Measurements from ENCODE around the gene CDK11A.
"Not testable (repeated sequence)": the region's sequence is repeated elsewhere in the genome, so short reads cannot be mapped to it uniquely, and the experiment has no call there.

Gene CDK11A

DNA sequence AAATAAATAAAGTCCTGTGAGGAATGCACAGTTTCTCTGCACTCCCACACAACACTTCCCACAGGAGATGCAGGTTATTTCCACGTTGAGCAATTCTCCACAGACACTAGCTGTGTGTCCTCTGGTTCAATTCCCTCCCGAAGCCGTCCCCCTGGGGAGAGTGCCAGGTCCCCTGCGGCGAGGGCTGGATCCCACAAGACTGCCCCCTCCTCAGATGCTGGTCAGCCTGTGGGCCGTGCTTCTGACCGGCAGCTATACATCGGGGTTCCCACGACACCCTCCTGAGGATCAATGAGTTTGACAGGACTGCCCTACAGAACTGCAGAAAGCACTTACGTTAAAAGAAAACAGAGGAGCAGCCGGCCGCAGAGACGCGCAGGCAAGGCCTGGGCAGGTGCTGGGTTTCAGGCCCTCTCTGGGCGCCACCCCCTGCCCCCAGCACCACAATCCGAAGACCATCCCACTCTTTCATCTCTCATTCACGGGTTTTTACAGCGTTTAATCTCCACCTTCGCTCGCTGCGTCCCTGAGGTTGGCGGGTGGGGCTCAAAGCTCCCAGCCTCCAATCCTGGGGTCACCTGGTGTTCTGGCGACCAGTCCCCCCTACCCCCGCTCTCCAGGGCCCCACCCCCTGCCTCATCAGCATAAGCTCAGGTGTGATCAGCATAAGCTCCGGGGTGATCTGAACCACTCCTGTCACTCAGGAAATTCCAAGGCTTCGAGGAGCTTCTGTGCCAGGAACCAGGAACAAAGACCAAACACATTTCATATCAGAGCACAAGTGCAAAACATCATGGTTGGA is 40.9 kb downstream of the CDK11A start:
- no peak for DNase-seq (ENCODE audit: low read depth)

DNA sequence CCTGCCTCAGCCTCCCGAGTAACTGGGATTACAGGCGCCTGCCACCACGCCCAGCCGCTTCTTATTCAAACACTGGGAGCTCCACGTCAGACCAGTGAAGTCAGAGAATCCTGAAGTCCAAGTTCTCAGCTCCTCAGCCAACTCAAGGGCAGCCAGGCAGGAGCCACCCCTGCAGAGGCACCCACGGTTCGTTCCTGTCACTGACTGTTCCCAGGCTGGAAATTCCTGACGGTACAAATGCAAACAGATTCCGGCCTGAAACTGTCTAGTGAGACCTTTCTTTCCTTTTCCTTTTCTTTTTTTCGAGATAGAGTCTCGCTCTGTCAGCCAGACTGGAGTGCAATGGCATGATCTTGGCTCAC is 43.3 kb downstream of the CDK11A start:
- no peak for DNase-seq (ENCODE audit: low read depth)

DNA sequence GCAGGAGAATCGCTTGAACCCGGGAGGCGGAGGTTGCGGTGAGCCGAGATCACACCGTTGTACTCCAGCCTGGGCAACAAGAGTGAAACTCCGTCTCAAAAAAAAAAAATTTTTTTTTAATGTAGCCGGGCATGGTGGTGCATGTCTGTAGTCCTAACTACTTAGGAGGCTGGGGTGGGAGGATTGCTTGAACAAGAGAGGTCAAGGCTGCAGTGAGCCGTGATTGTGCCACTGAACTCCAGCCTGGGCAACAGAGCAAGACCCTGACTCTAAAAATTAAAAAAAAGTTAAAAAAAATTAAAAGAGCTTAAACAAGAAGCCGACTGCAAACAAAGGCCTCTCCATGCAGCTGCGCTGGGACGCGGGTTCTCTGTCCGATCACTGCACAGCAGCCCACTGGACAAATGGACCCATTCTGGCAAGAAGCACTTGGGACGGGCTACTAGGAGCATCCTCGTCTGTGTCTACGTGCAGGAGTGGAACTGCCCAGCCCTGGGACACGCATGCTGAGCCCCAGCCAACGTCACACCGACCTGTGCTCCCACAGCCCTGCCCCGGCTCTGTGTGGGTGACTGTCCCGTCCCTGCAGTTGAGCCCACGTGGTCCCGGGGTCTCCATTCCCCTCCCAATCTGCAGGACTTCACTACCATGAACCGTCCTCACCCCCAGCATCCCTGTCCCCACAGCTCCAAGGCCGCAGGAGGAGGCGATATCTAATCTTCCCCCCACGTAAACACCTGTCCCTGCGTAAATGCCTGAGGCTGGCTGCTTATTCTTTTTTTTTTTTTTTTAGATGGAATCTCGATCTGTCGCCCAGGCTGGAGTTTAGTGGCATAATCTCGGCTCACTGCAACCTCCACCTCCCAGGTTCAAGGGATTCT is 43.9 kb downstream of the CDK11A start:
- no peak for DNase-seq (ENCODE audit: low read depth)

DNA sequence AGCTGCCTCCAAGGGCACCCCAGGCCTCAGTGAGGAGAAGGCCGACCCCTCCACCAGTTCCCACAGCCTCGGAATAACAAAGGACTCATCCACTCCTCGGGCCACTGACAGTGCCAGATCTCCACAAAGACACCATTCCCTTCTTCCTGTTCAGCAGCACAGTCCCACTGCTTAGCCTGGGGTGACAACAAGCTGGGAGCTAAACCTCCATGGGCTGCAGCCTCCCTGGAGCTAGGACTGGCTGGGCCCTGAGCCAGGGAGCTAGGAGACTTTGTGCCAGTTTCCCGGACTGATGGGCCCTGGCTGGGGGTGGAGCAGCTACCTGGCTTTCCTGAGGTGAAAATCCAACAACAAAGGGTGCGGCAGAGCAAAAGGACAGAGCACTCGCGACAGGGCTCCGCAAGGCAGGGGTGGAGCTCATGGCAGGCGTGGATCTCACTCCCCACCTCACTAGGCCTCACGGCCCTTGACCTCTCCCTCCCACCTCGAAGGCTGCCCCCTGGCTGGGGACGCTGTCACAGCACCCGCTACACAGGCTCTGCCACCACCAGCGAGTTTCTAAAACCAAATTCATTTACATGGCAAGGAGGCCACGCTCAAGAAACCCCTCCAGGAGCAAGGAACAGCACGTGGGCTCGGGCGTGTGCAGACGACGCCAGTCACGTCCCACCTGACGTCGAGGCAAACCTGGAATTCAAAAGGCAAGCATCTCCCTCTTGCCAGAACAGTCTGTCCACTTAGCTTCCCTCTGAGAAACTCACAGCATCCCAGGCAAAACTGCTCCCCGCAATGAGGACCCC is 45.4 kb downstream of the CDK11A start:
- no peak for DNase-seq (ENCODE audit: low read depth)

DNA sequence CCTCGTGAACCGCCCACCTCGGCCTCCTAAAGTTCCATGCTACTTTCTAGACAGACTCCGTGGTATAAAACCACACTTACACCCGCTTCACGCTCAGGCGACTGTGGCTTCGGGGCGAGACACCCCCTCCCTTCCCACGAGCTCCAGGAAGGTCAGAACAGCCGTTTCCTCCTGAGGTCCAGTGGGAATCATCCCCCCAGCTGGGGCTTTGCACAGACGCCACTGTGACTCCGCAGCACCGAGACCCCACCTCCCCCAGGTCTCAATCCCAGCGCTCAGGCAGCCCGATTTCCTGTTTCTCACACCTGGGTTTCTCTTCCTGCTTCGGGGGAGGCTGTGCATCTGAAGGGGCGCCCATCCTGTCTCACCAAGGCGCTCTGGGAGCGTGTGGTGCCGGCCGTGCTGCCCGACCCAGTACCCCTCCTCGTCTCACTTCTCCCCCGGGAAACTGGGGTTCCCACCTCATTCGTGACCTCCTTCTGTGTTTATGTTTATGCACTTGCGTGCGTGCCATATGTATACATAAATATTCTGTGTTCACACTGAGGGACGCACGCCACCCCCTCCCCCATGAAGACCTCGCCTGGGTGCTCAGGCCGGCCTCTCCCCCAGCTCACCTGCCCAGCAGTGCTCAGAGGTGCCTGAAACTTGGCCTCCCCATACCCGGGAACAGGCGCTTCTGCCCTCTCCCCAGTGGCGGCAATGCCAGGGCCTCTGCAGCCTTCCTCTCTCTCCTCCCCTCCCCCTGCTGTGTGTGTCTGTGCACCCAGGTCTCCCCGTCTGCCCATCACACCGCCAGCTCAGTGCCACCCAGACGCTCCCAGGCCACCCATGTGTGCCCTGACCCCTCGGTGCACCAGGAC is 46.2 kb downstream of the CDK11A start:
- DNase-seq (ENCODE audit: low read depth), result no peak

DNA sequence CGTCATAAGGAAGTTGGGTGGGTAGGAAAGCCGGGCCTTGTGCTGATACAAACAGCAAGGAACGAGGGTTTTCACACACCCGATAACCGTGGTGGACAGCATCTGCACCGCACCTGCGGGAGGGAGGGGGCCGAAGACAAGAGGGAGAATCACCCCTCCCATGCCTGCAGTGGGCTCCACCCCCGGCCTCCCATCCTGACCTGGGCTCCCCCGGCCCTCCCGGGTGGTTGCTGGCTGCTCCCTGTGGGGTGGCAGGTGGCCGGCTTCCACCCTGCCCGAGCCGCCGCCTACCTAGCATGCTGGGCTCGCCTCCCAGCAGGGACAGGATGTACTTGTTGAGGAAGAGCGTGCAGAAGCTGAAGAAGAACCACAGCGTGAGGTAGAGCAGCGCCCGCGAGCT is 48.1 kb downstream of the CDK11A start:
- not testable (repeated sequence) for DNase-seq (ENCODE audit: low read depth)

DNA sequence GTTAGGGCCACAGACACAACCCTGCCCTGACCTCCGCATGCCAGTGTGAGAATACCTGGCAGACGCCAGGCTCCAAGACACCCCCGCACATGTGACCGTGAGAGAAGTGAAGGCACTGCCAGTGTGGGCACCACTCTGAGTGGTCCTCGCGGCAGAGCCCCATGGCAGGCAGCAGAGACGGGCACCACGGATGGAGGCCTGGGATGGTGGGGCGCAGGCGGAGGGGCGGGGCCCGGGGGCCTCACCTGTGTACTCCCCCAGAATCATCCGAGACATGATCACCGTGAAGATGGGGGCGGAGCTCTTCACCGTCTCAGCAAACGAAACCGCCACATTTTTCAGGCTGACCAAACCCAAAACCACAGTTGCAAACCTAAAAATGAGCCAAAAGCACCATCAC is 48.9 kb downstream of the CDK11A start:
- DNase-seq (ENCODE audit: low read depth), result not testable (repeated sequence)

DNA sequence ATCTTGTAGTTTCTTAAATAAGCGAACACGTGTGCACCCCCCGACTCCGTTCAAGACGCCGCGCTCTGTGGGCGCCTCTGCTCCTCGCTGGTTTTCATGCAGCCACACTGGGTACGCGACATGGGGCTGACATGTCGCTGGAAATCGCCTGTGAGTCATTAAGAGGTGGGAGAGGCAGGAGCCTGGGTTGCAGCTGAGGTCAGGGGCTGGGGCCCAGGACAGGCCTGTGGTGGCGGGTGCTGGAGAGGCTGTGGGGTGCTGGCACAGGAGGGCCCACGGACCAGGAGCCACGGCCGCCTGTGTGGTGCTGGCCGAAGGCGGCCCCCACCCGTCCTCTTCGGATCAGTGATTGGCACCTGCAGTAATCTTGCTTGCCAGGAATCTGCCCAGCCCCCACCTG is 49.4 kb downstream of the CDK11A start:
- DNase-seq (ENCODE audit: low read depth), result not testable (repeated sequence)

DNA sequence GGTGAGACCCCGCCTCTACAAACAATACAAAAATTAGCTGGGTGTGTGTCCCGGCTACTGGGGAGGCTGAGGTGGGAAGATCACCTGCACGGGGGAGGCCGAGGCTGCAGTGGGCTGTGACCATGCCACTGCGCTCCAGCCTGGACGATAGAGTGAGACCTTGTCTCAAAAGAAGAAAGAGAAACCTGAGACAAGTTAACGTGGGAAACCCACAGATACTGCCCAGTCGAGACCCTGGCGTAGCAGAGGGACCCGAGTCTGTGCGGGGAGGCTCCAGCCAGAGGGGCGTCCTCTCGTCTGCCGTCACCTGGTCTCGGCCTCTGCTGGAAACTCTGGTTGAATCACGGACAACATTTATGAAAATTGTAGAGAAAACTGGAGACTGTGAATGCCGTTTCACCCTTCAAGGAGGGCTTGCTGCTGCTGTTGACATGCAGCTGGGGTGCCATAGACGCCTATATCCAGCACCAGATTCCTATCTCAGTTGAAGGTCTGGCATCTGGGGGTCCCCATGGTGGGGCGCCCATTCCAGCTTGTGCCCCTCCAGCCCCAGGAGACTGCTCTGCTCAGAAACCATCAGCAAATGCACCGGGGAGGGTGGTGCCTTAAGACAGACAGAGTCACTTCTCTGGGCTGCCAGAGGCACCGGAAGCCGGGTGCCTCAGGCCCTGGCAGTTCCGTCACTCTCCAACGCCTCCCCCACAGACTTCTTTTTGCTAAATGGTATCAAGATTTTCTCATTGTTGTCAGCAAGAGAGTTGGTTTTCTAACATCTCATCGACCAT is 51.8 kb downstream of the CDK11A start:
- DNase-seq (ENCODE audit: low read depth), result no peak

DNA sequence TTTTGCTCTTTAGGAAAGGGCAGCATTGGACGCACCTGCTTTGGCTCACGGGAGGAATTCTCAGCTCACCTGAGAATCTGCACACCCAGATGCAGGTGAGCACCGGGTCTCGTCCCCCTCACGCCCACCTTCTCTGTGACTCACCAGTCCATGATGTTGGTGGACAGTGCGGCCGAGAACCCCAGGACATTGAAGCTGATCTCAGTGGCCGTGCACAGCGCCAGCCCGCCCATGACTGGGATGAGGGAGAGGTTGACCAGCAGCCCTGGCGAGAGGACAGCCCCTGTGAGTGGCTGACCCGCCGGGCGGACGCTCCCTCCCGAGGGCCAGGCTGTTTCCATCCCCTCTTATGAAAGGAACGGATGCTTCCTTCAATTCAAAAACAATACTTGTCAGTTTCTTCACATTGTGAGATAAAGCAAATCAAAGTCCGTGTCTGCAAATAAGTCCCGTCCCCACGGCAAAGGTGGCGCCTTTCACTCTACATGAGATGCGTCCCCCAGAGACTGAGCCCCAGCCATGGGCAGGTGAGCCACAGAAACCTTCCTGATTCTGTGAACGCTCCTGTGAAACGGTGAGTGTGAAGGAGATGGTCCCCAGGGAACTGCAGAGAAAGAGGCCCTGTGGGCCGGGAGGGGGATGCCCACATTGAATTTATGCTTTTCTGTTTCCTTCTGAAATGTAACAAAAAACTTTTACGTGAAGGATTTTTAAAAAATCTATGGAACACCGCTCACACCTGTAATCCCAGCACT is 52.6 kb downstream of the CDK11A start:
- no peak for DNase-seq (ENCODE audit: low read depth)

DNA sequence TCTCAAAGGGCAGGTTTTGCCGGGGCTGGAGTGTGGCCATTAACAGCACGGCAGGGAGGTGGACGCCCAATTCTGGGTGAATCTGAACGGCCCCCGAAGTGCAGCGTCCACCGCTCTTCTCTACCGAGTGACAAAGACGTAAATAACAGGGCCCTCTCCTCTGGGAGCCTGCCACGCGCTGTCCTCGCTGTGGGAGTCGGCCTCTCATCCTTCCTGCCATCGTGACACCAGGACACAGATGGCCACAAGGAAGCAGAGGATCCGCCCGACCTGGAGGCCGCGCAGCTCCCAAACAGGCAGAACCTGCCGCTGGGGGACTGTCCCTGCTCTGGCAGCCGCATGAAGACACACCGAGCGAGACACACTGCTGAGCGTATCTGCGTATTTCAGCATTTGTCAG is 53.3 kb downstream of the CDK11A start:
- DNase-seq (ENCODE audit: low read depth), result no peak

DNA sequence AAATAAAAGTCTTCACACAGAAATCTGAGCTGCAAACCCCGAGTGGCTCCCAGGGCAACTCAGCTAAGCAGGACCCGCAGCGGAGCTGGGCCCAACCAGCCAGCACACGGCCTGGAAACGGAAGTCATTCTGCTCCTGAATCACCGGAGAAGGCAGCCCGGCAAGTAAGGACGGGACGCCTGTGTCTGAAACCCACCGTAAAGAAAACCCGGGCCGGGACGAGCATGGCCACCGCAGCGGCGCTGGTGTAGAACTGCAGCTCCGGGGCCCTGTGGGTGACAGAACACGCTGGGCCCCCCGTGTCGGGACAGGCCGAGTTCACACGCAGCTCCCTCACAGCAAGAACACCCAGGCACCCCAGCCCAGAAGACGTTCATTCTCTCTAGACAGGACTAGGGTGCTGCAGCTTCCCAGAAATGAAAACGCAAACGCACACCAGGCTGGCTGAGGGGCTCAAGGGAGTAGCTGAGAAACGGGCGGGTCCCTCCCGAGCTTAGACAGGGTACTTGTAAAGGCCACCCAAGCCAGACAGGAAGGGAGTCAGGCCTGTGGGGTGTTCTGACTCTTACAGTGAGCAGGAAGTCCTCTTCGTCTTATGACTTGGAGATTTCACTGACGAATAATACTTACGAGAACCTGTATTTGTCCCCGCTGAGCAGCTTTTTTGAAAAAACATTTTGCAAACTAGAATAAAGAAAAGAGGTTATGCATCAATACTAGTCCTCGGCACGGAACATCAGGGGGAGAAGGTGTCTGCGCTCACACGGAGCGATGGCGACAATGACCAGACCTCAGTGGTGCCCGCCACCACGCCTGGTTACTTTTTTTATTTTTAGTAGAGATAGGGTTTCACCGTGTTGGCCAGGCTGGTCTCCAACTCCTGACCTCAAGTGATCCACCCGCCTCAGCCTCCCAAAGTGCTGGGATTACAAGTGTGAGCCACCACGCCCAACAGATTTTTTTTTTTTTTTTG is 54.4 kb downstream of the CDK11A start:
- DNase-seq (ENCODE audit: low read depth), result no peak

DNA sequence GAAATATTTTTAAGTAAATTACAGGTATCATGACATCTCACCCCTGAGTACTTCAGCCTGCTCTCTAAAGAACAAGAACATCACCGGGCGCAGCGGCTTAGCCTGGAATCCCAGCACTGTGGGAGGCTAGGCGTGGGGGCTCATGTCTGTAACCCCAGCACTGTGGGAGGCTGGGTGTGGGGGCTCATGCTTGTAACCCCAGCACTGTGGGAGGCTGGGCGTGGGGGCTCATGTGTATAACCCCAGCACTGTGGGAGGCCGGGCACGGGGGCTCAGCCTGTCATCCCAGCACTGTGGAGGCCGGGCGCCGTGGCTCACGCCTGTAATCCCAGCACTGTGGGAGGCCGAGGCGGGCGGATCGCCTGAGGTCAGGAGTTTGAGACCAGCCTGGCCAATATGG is 57.6 kb downstream of the CDK11A start:
- DNase-seq (ENCODE audit: low read depth), result no peak

DNA sequence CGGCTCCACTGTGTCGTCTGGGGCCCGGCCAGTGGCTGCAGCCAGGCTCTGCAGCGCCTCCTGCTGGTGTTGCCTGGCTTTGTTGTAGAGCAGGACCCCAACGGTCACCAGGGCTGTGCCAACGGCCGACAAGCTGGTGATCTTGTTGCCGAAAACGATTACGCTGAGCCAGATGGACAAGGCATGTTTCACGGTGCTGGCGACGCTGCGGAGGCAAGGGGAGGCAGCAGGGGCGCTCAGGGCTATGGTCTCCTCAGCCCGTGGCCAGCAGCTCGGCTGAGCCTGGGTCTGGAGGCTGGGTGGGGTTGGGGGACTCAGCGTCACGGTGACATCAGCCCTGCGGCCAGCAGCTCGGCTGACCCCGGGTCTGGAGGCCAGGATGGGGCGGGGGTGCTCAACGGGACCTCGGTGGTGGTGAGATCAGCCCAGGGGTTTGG is 58.3 kb downstream of the CDK11A start:
- no peak for DNase-seq (ENCODE audit: low read depth)

DNA sequence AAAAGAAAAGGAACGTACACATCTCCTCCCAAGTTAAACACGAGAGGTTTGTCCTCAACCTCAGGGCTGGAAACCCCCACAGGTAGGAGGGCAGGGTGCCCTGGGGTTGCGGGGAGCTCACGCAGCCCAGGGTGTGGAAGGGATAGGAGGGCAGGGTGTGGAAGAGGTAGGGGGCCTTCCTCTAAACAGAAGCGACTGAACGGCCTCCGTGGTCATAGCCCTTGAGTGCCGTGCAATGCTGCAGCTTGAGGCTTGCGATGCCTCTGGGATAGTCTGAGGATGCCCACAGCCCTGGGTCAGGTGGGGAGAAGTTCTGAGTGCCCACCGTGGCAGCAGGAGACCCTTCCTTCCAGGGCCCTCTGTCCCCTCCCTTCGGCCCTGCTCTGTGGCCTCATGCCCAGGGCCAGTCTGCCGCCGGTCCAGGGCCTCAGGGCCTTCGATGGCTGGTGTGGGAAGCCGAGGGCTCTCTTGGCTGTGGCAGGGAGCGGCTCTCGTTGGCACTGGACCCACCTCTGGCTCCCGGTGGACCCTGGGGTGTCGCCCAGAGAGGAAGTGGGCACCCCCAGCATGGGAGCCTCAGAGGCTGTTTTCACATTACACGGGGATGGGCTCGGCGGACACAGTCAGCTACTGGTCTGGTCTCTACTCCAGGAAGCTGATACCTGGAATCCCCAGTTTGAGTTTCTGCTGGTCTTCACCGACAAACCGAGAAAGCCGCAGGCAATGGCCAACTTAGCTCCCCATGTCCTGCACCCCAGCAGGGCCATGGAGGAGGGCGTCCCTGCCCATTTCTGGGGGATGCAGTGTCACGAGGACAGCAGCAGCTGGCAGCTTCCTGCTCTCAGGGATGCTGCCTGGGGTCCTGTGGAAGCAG is 59.0 kb downstream of the CDK11A start:
- no peak for DNase-seq (ENCODE audit: low read depth)

DNA sequence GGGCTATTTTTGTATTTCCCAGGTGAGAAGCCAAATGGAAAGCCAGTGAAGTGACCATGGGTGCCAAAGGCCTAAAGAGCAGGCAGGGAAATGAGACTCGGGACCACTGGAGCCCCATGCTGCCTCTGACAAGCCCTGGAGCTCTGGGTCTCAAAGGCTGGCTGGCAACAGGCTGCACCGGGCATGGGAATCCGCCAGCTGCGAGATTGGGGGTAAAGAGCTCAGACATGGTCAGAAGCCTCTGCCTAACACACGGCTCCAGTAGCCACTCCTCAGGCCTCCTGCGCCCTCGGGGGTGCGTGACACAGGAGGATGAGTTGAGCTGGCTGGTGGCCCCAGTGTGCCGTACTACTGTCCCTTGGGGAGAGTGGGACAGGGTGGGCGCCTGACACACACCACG is 59.8 kb downstream of the CDK11A start:
- not testable (repeated sequence) for DNase-seq (ENCODE audit: low read depth)

DNA sequence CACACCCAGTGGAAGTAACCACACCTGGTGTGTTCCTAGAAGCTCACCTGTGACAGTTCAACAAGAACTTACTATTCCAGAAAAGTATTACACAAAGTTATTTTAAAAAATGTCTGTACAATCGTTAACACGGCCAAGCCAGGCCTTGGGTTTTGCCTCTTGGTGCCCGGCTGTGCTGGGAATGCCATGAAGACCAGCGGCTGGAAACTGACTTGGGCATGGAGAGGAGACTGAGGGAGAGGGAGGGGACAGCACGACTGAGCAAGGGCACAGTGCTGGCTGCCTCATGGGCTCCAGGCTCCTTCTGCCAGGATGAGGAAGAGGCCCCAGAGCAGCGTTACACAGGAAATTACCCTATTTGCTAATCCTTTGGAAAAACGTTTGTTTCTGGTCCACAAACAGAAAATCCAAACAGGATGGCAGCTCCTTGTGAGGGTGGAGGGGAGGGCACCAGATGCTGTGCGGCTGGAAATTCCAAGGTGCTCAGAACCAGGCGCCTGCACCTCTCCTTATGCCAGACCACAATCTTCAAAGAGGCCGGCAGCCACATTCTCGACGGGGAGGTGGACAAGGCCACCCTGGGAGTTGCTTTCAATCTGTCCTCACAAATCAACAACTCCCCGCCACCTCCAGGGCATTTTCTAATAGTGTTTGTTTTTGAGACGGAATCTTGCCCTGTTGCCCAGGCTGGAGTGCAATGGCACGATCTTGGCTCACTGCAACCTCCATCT is 61.2 kb downstream of the CDK11A start:
- peak; percentile 10 for DNase-seq (ENCODE audit: low read depth)
